Keratinocyte (primary cell): ENCODE results near the gene INVS. TPM values are rescaled to one million over a fixed set of nuclear protein-coding genes. Genes with fewer than 3 reads are reported as not detected.

Experiments
- DNase-seq: peaks from one replicate; pipeline ENCODE4 v3.0.0-alpha.2; 2011; ENCODE audit warnings: low read depth, missing footprints, low spot score
- FAIRE-seq: peaks from 2 replicates; lab custom pipeline; 2011; peaks lifted over from hg19 to GRCh38; lab: Jason Lieb, UNC
- H2AFZ ChIP-seq: 2 replicates; pipeline ENCODE4 v1.6.0; 2012; ENCODE audit warnings: low read length, control low read depth, inconsistent platforms; ENCODE audit not compliant: control insufficient read depth
- H3K27ac ChIP-seq: 2 replicates; pipeline ENCODE4 v1.5.1; 2011; ENCODE audit warnings: low read length; ENCODE audit not compliant: control insufficient read depth, insufficient read depth
- H3K27me3 ChIP-seq: 3 replicates; pipeline ENCODE4 v1.6.0; 2011; ENCODE audit warnings: low read length; ENCODE audit not compliant: control insufficient read depth, insufficient read depth; ENCODE audit errors: extremely low read depth
- H3K36me3 ChIP-seq, 2 experiments: 2 replicates in 1 of 2; 3 replicates in 1 of 2; pipeline ENCODE4 v1.5.1; 2011; ENCODE audit warnings: low read length in 2 of 2, mild to moderate bottlenecking in 1 of 2; ENCODE audit not compliant: control insufficient read depth in 2 of 2, insufficient read depth in 2 of 2; ENCODE audit errors: extremely low read depth in 1 of 2
- H3K4me1 ChIP-seq: 3 replicates; pipeline ENCODE4 v1.5.1; 2011; ENCODE audit warnings: low read length; ENCODE audit not compliant: control insufficient read depth, insufficient read depth; ENCODE audit errors: extremely low read depth
- H3K4me2 ChIP-seq: 3 replicates; pipeline ENCODE4 v1.6.0; 2011; ENCODE audit warnings: low read depth, low read length; ENCODE audit not compliant: control insufficient read depth, insufficient read depth; ENCODE audit errors: extremely low read depth
- H3K4me3 ChIP-seq, 3 experiments: fragments of 200-600 bp in 1 of 3; sonication (generic) in 1 of 3; 2 replicates in 2 of 3; 3 replicates in 1 of 3; pipeline ENCODE4 v1.5.1; 2011 to 2016; ENCODE audit warnings: low read length in 3 of 3, mild to moderate bottlenecking in 3 of 3, control low read depth in 2 of 3, inconsistent platforms in 1 of 3, low read depth in 1 of 3, mixed read lengths in 1 of 3, mixed run types in 1 of 3, moderate library complexity in 1 of 3; ENCODE audit not compliant: control insufficient read depth in 2 of 3, insufficient read depth in 2 of 3; ENCODE audit errors: extremely low read depth in 1 of 3
- H3K79me2 ChIP-seq: 2 replicates; pipeline ENCODE4 v1.6.0; 2012; ENCODE audit warnings: low read length; ENCODE audit not compliant: control insufficient read depth, insufficient read depth
- H3K9ac ChIP-seq: 3 replicates; pipeline ENCODE4 v1.6.0; 2011; ENCODE audit warnings: low read length; ENCODE audit not compliant: control insufficient read depth, insufficient read depth; ENCODE audit errors: extremely low read depth
- H3K9me1 ChIP-seq: 3 replicates; pipeline ENCODE4 v1.6.0; 2011; ENCODE audit warnings: low read length; ENCODE audit not compliant: control insufficient read depth, insufficient read depth; ENCODE audit errors: extremely low read depth
- H3K9me3 ChIP-seq: 2 replicates; pipeline ENCODE4 v1.5.1; 2012; ENCODE audit warnings: low read depth, low read length; ENCODE audit not compliant: control insufficient read depth
- H4K20me1 ChIP-seq: 3 replicates; pipeline ENCODE4 v1.6.0; 2011; ENCODE audit warnings: low read length; ENCODE audit not compliant: control insufficient read depth, insufficient read depth; ENCODE audit errors: extremely low read depth
- EZH2 ChIP-seq: IDR thresholded peaks from one replicate; pipeline ENCODE4 v1.6.1; 2012; ENCODE audit warnings: inconsistent platforms, mild to moderate bottlenecking, low read length, moderate library complexity
- dilution Hi-C: fragments of 300-500 bp; cut with MboI; formaldehyde crosslinking; loops from one replicate; pipeline ENCODE4 v1.7.0; 2020; ENCODE audit warnings: low sequenced_read_pairs; ENCODE audit not compliant: extremely low pct_ligation_motif_present
- polyA plus RNA-seq, 5 experiments: library from polyadenylated mRNA; depleted of rRNA in 3 of 5; stranded (reverse) in 3 of 5; stranded (forward) in 1 of 5; unstranded in 1 of 5; fragments of >200 nt; gene quantifications; 1 replicate in 1 of 5; 2 replicates in 3 of 5; 3 replicates in 1 of 5; pipeline versions ENCODE4 v1.2.1 to v1.2.3, GENCODE V29; 2011 to 2012; ENCODE audit warnings: missing spikeins in 2 of 5, low read depth in 1 of 5, low replicate concordance in 1 of 5
- TF ChIP-seq, protein P1 (sequence below), 3 experiments: IDR thresholded peaks in 1 of 3; conservative IDR thresholded peaks in 1 of 3; optimal IDR thresholded peaks in 1 of 3; 2 replicates in 2 of 3; 3 replicates in 1 of 3; pipeline versions ENCODE3 to v1.5.1; 2011; ENCODE audit warnings: low read length in 3 of 3, mild to moderate bottlenecking in 3 of 3, moderate library complexity in 2 of 3, control low read depth in 1 of 3, inconsistent platforms in 1 of 3; ENCODE audit not compliant: insufficient read depth in 2 of 3; ENCODE audit errors: extremely low read depth in 1 of 3

Gene INVS
- polyA plus RNA-seq, 1 donor (not counting 4 experiments of a cell fraction or from before 2014, with no cell fraction given): 21.1 TPM

DNA sequence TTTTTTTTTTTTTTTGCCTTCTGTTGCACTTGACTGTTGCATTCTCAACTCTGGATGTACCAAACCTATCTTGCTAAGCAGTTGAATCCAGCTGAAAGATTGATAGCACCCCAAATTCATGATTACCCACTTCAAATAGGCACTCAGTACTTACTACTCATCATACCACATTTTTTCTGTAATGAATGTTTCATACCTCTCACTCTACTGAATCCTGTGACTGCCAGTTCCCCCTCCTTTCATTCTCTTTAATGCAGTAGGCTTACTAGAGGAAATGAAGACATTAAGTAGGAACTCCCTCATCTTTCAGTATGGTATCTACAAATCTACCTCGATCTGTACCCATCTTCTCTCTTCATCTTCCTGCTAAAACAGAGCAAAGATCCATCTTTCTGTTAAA is 6.8 kb downstream of the INVS start:
- H3K27ac ChIP-seq: no peak overlapping the region
- FAIRE-seq: no peak
- H4K20me1 ChIP-seq: no peaks in the 10 kb centered on the region
- no peak overlapping the region for H3K9ac ChIP-seq
- H3K27me3 ChIP-seq: no peaks in the 10 kb centered on the region
- no peaks in the 10 kb centered on the region for H3K9me1 ChIP-seq
- H2AFZ ChIP-seq: no peak overlapping the region
- TF ChIP-seq, protein P1, sequence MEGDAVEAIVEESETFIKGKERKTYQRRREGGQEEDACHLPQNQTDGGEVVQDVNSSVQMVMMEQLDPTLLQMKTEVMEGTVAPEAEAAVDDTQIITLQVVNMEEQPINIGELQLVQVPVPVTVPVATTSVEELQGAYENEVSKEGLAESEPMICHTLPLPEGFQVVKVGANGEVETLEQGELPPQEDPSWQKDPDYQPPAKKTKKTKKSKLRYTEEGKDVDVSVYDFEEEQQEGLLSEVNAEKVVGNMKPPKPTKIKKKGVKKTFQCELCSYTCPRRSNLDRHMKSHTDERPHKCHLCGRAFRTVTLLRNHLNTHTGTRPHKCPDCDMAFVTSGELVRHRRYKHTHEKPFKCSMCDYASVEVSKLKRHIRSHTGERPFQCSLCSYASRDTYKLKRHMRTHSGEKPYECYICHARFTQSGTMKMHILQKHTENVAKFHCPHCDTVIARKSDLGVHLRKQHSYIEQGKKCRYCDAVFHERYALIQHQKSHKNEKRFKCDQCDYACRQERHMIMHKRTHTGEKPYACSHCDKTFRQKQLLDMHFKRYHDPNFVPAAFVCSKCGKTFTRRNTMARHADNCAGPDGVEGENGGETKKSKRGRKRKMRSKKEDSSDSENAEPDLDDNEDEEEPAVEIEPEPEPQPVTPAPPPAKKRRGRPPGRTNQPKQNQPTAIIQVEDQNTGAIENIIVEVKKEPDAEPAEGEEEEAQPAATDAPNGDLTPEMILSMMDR (optimal IDR thresholded peaks at IDR 0.05 in 1 of 3, IDR thresholded peaks at IDR 0.05 in 1 of 3, conservative IDR thresholded peaks at IDR 0.05 in 1 of 3; ENCODE audit: extremely low read depth in 1 of 3, insufficient read depth in 2 of 3, low read length in 3 of 3): no peak
- TF ChIP-seq EZH2: no peak
- H3K9me3 ChIP-seq: no peaks in the 10 kb centered on the region
- H3K79me2 ChIP-seq: peaks cover 4% of the 10 kb centered on the region
- no peak for DNase-seq
- H3K4me2 ChIP-seq: no peak overlapping the region
- no peak overlapping the region for H3K4me3 ChIP-seq
- peaks cover 13 to 32% of the 10 kb centered on the region in 2 experiments for H3K36me3 ChIP-seq
- H3K4me1 ChIP-seq: peaks cover 14% of the 10 kb centered on the region
- dilution Hi-C loops: no loop called here

GRCh38 chr9:100106616-100107015 is 7.6 kb downstream of the INVS start:
- H3K9me1 ChIP-seq: no peaks in the 10 kb centered on the region
- no peak overlapping the region for H2AFZ ChIP-seq
- FAIRE-seq (no peak), DNase-seq (no peak)
- peaks cover under 1% of the 10 kb centered on the region for H3K79me2 ChIP-seq
- peaks cover 22% of the 10 kb centered on the region for H3K4me1 ChIP-seq
- no peak overlapping the region for H3K4me2 ChIP-seq
- H4K20me1 ChIP-seq: no peaks in the 10 kb centered on the region
- H3K9ac ChIP-seq: no peak overlapping the region
- dilution Hi-C loops: no loop called here
- H3K27me3 ChIP-seq: no peaks in the 10 kb centered on the region
- no peak overlapping the region for H3K4me3 ChIP-seq
- H3K36me3 ChIP-seq: peaks cover 11 to 35% of the 10 kb centered on the region in 2 experiments
- no peak for TF ChIP-seq EZH2
- TF ChIP-seq, protein P1 (optimal IDR thresholded peaks at IDR 0.05 in 1 of 3, IDR thresholded peaks at IDR 0.05 in 1 of 3, conservative IDR thresholded peaks at IDR 0.05 in 1 of 3; ENCODE audit: extremely low read depth in 1 of 3, insufficient read depth in 2 of 3, low read length in 3 of 3): no peak
- H3K27ac ChIP-seq: no peak overlapping the region
- H3K9me3 ChIP-seq: no peaks in the 10 kb centered on the region
